Measurements from ENCODE around the gene S100A11. TPM values are rescaled to one million over a fixed set of nuclear protein-coding genes. Genes with fewer than 3 reads are reported as not detected.
A peak's percentile ranks its signal among the peaks of the same experiment; 100 is the strongest.

Gene S100A11
- total RNA-seq, 2 donors from 2014 or later = 194 to 260 TPM

- H3K4me3 ChIP-seq = no peak overlapping the region
- no peaks in the 10 kb centered on the region for H3K27me3 ChIP-seq
- H3K9me3 ChIP-seq = no peaks in the 10 kb centered on the region
- intact Hi-C loops (cut with DNase I) = loop anchor here (2.0 kb wide), 1 partner anchor 27 kb away; no protein-coding TSS in a partner anchor
- H3K27ac ChIP-seq = peak overlapping the region; percentile 99
- H3K4me1 ChIP-seq = peaks cover 4% of the 10 kb centered on the region
- H3K36me3 ChIP-seq = no peaks in the 10 kb centered on the region
- no peak for TF ChIP-seq CTCF (IDR thresholded peaks at IDR 0.05)
- DNase-seq = peak; percentile 9
- no peak overlapping the region for H3K9ac ChIP-seq (ENCODE audit: low read depth in 2 of 2, low read length in 2 of 2)
These were observed 41.0 kb downstream of the S100A11 start for GRCh38 chr1:151995774-151996173.

GRCh38 chr1:151994956-151995355 is 41.8 kb downstream of the S100A11 start:
- intact Hi-C loops (cut with DNase I) = no loop called here
- no peaks in the 10 kb centered on the region for H3K27me3 ChIP-seq
- DNase-seq = peak; percentile 41
- peak overlapping the region in 1 of 2 donors; percentile 71 for H3K9ac ChIP-seq (ENCODE audit: low read depth in 2 of 2, low read length in 2 of 2)
- H3K27ac ChIP-seq = peak overlapping the region; percentile 99
- no peaks in the 10 kb centered on the region for H3K36me3 ChIP-seq
- H3K4me3 ChIP-seq = no peak overlapping the region
- no peaks in the 10 kb centered on the region for H3K9me3 ChIP-seq
- no peak for TF ChIP-seq CTCF (IDR thresholded peaks at IDR 0.05)
- H3K4me1 ChIP-seq = peaks cover 12% of the 10 kb centered on the region

- peaks cover 23% of the 10 kb centered on the region for H3K4me1 ChIP-seq
- intact Hi-C loops (cut with DNase I) = no loop called here
These were observed 42.9 kb downstream of the S100A11 start, which contains the start of gene S100A10 for GRCh38 chr1:151993734-151994496. Gene S100A10, minus strand, starts transcription at chr1:151993859. Its CDS starts 7,629 bp downstream, at chr1:151986230.

GRCh38 chr1:151993084-151993733 is 43.6 kb downstream of the S100A11 start:
- H3K4me3 ChIP-seq = peak overlapping the region; percentile 91
- intact Hi-C loops (cut with DNase I) = no loop called here
- H3K9me3 ChIP-seq = no peaks in the 10 kb centered on the region
- no peaks in the 10 kb centered on the region for H3K27me3 ChIP-seq
- no peaks in the 10 kb centered on the region for H3K36me3 ChIP-seq
- H3K9ac ChIP-seq (ENCODE audit: low read depth in 2 of 2, low read length in 2 of 2) = peak overlapping the region; percentile 92 to 100
- peak overlapping the region; percentile 99 for H3K27ac ChIP-seq
- TF ChIP-seq CTCF (IDR thresholded peaks at IDR 0.05) = no peak
- DNase-seq = peak; percentile 63
- peaks cover 27% of the 10 kb centered on the region for H3K4me1 ChIP-seq

More at GRCh38 chr1:151993734-151994496, 42.9 kb downstream of the S100A11 start, which contains the start of gene S100A10:
- H3K9ac ChIP-seq (ENCODE audit: low read depth in 2 of 2, low read length in 2 of 2) = peak within 1 kb of the TSS; percentile 92 to 100
- H3K36me3 ChIP-seq = no peaks in the 10 kb centered on the region
- no peak for TF ChIP-seq CTCF (IDR thresholded peaks at IDR 0.05)
- DNase-seq = peak; percentile 92
- H3K27me3 ChIP-seq = no peaks in the 10 kb centered on the region
- peak within 1 kb of the TSS; percentile 91 for H3K4me3 ChIP-seq
- peak within 1 kb of the TSS; percentile 99 for H3K27ac ChIP-seq
- no peaks in the 10 kb centered on the region for H3K9me3 ChIP-seq

- no peaks in the 10 kb centered on the region for H3K36me3 ChIP-seq
- peak overlapping the region; percentile 99 for H3K27ac ChIP-seq
- intact Hi-C loops (cut with DNase I) = no loop called here
- peak overlapping the region; percentile 91 for H3K4me3 ChIP-seq
- no peaks in the 10 kb centered on the region for H3K27me3 ChIP-seq
- H3K4me1 ChIP-seq = peaks cover 30% of the 10 kb centered on the region
- H3K9ac ChIP-seq (ENCODE audit: low read depth in 2 of 2, low read length in 2 of 2) = peak overlapping the region; percentile 92 to 100
- peak; percentile 92 for DNase-seq
- no peak for TF ChIP-seq CTCF (IDR thresholded peaks at IDR 0.05)
- no peaks in the 10 kb centered on the region for H3K9me3 ChIP-seq
These were observed 44.3 kb downstream of the S100A11 start for GRCh38 chr1:151992303-151993083.
